HepG2 (cell line): ENCODE results near the gene BCL2. TPM values are rescaled to one million over a fixed set of nuclear protein-coding genes. Genes with fewer than 3 reads are reported as not detected.

Source experiments
- ATAC-seq: fragments of 200-7000 bp; cut with Tn5 transposase; 3 replicates; pipeline ENCODE4 v1.9.1; 2020; ENCODE audit warnings: mild to moderate bottlenecking, moderate library complexity
- BruUV-seq: library from RNA; stranded (reverse); fragments of 400-500 nt; replicated peaks from 2 replicates; lab custom pipeline; 2021; lab: Mats Ljungman, UMichigan
- CTCF ChIA-PET: fragments of 300-600 bp; formaldehyde crosslinking; extraction: SDS; loops from one replicate; lab custom pipeline; 2021; ENCODE audit warnings: low total read pairs, inconsistent platforms, low intra/inter-chr PET ratio; lab: Yijun Ruan, JAX
- POLR2A ChIA-PET: fragments of 350-600 bp; sonication (Branson Sonifier 250); formaldehyde crosslinking; loops from one replicate; lab custom pipeline; 2020; ENCODE audit warnings: antibody characterized with exemption, inconsistent platforms; lab: Yijun Ruan, JAX
- DNase-seq: peaks from one replicate; pipeline ENCODE4 v3.0.0-alpha.2; 2015; ENCODE audit warnings: low spot score
- FAIRE-seq: peaks from 3 replicates; lab custom pipeline; 2011; peaks lifted over from hg19 to GRCh38; lab: Jason Lieb, UNC
- H2AFZ ChIP-seq: one replicate; pipeline ENCODE4 v1.6.1; 2011; ENCODE audit warnings: low read length, inconsistent platforms
- H3K27ac ChIP-seq: fragments of 300-600 bp; 3 replicates; pipeline ENCODE4 v1.8.0; 2011; ENCODE audit warnings: mixed run types, mild to moderate bottlenecking, mixed read lengths, low read length, inconsistent platforms; ENCODE audit not compliant: insufficient read depth; ENCODE audit errors: extremely low read length
- H3K27me3 ChIP-seq, 2 experiments: fragments of 200-600 bp in 1 of 2; 2 replicates in 1 of 2; 3 replicates in 1 of 2; pipeline versions ENCODE4 v1.6.0 to v1.8.0; 2011; ENCODE audit warnings: low read length in 2 of 2, mild to moderate bottlenecking in 2 of 2, moderate library complexity in 2 of 2, inconsistent platforms in 1 of 2; ENCODE audit not compliant: insufficient read depth in 2 of 2, control insufficient read depth in 1 of 2
- H3K36me3 ChIP-seq, 2 experiments: fragments of 200-600 bp in 1 of 2; replicated peaks in 1 of 2; 2 replicates in 1 of 2; 3 replicates in 1 of 2; pipeline versions ENCODE4 v1.5.1 to v1.8.0; 2011; ENCODE audit warnings: low read length in 2 of 2, inconsistent platforms in 1 of 2; ENCODE audit not compliant: insufficient read depth in 2 of 2, control insufficient read depth in 1 of 2
- H3K4me1 ChIP-seq: 2 replicates; pipeline ENCODE4 v1.5.1; 2012; ENCODE audit warnings: low read length, inconsistent platforms; ENCODE audit not compliant: insufficient read depth
- H3K4me2 ChIP-seq: 2 replicates; pipeline ENCODE4 v1.6.0; 2011; ENCODE audit warnings: low read depth, low read length, inconsistent platforms
- H3K4me3 ChIP-seq, 3 experiments: fragments of 200-600 bp in 1 of 3; sonication (generic), shearing (Covaris generic) in 1 of 3; replicated peaks in 1 of 3; 2 replicates each; pipeline ENCODE4 v1.5.1; 2011 to 2016; ENCODE audit warnings: low read length in 3 of 3, inconsistent platforms in 2 of 3, low read depth in 2 of 3, mild to moderate bottlenecking in 2 of 3, control low read depth in 1 of 3, mixed read lengths in 1 of 3; ENCODE audit not compliant: insufficient read depth in 1 of 3
- H3K79me2 ChIP-seq: one replicate; pipeline ENCODE4 v1.6.1; 2011; ENCODE audit warnings: low read length, inconsistent platforms; ENCODE audit not compliant: insufficient read depth
- H3K9ac ChIP-seq: 2 replicates; pipeline ENCODE4 v1.6.0; 2011; ENCODE audit warnings: mild to moderate bottlenecking, low read depth, low read length, inconsistent platforms; ENCODE audit not compliant: insufficient read depth
- H3K9me3 ChIP-seq: 2 replicates; pipeline ENCODE4 v1.5.1; 2012; ENCODE audit warnings: mild to moderate bottlenecking, low read length
- H4K20me1 ChIP-seq: 2 replicates; pipeline ENCODE4 v1.6.0; 2011; ENCODE audit warnings: inconsistent platforms, mild to moderate bottlenecking, low read length, moderate library complexity; ENCODE audit not compliant: insufficient read depth
- ETV6 ChIP-seq: sonication (generic); formaldehyde crosslinking; conservative IDR thresholded peaks from 2 replicates; pipeline ENCODE4 v1.4.0; 2020; ENCODE audit warnings: missing genetic modification reagents
- HNRNPH1 ChIP-seq: fragments of 200-400 bp; formaldehyde crosslinking; optimal IDR thresholded peaks from 2 replicates; pipeline ENCODE3; 2017; ENCODE audit warnings: mild to moderate bottlenecking, low read depth, low read length
- KLF9 ChIP-seq: IDR thresholded peaks from 2 replicates; pipeline ENCODE4 v1.6.1; 2016; ENCODE audit warnings: low read depth
- PAWR ChIP-seq: sonication (generic); formaldehyde crosslinking; IDR thresholded peaks from 2 replicates; pipeline ENCODE4 v1.4.0; 2020; ENCODE audit warnings: missing genetic modification reagents, mild to moderate bottlenecking, borderline replicate concordance
- TGIF2 ChIP-seq: IDR thresholded peaks from 2 replicates; pipeline ENCODE4 v1.6.1; 2016; ENCODE audit warnings: control low read depth, missing compliant biosample characterization
- ZBTB21 ChIP-seq: sonication (generic); formaldehyde crosslinking; IDR thresholded peaks from 2 replicates; pipeline ENCODE4 v1.4.0; 2020; ENCODE audit warnings: missing genetic modification reagents
- ZNF256 ChIP-seq: sonication (generic); formaldehyde crosslinking; conservative IDR thresholded peaks from 2 replicates; pipeline ENCODE4 v1.4.0; 2020; ENCODE audit warnings: missing genetic modification reagents
- ZNF280D ChIP-seq: sonication (generic); formaldehyde crosslinking; IDR thresholded peaks from 2 replicates; pipeline ENCODE4 v1.5.1; 2020; ENCODE audit warnings: mild to moderate bottlenecking, missing genetic modification reagents
- ZNF281 ChIP-seq: sonication (generic); formaldehyde crosslinking; IDR thresholded peaks from 2 replicates; pipeline ENCODE4 v1.4.0; 2020; ENCODE audit warnings: missing genetic modification reagents, borderline replicate concordance
- ZNF530 ChIP-seq: sonication (generic); formaldehyde crosslinking; IDR thresholded peaks from 2 replicates; pipeline ENCODE4 v1.5.0; 2020; ENCODE audit warnings: low read depth, mild to moderate bottlenecking, missing genetic modification reagents
- WGBS: methylation state at CpG from one replicate; pipeline ENCODE4 v1.1.6; 2017; ENCODE audit warnings: low lambda C conversion rate; 5-methylcytosine and 5-hydroxymethylcytosine counted together
- in situ Hi-C: cut with HindIII; loops from 2 replicates; pipeline ENCODE4 v1.10.0; 2017; ENCODE audit warnings: low pct_unique_long_range_greater_than_20kb; ENCODE audit not compliant: extremely low pct_ligation_motif_present
- intact Hi-C: fragments of 100-400 bp; cut with micrococcal nuclease; formaldehyde crosslinking; loops from one replicate; pipeline ENCODE4 v1.10.0; 2022; ENCODE audit not compliant: unreplicated experiment
- polyA plus RNA-seq, 8 experiments: library from polyadenylated mRNA; depleted of rRNA in 3 of 8; stranded (reverse) in 7 of 8; unstranded in 1 of 8; fragments of >200 nt; fragmentation: Illumina TruSeq in 4 of 8; extraction: Trizol in 4 of 8; gene quantifications; 2 replicates each; pipeline versions ENCODE4 v1.2.1 to v1.2.3, GENCODE V29; 2011 to 2016; ENCODE audit warnings: low read depth in 4 of 8, missing spikeins in 1 of 8, mixed read lengths in 1 of 8; ENCODE audit not compliant: insufficient read depth in 1 of 8
- total RNA-seq, 5 experiments: library from RNA; depleted of rRNA; stranded (reverse); fragments of >200 nt; fragmentation: Illumina TruSeq; extraction: Trizol; gene quantifications; 2 replicates each; pipeline ENCODE4 v1.2.3, GENCODE V29; 2016; ENCODE audit warnings: low read depth in 1 of 5
- TF ChIP-seq, protein P1 (sequence below): sonication (generic); formaldehyde crosslinking; IDR thresholded peaks from 2 replicates; pipeline ENCODE4; 2020; ENCODE audit warnings: missing genetic modification reagents, mild to moderate bottlenecking, borderline replicate concordance
- TF ChIP-seq, protein P2 (sequence below): sonication (generic); formaldehyde crosslinking; IDR thresholded peaks from 2 replicates; pipeline ENCODE4 v1.4.0; 2020; ENCODE audit warnings: missing genetic modification reagents

BCL2 gene
- total and polyA plus RNA-seq, 2 of the 13 experiments (the other 11 are each of a cell fraction or from before 2014, with no cell fraction given): 0.07 to 0.53 TPM

- no peak overlapping the region for H2AFZ ChIP-seq
- no peaks in the 10 kb centered on the region for H3K36me3 ChIP-seq
- ChIA-PET POLR2A (no interaction called here), CTCF (no interaction called here)
- ATAC-seq (no peak), FAIRE-seq (no peak), DNase-seq (no peak)
- H3K9ac ChIP-seq: no peak overlapping the region
- no peak overlapping the region for H3K4me3 ChIP-seq
- peaks cover 3 to 4% of the 10 kb centered on the region in 2 experiments; a peak in 2 of 5 replicates for H3K27me3 ChIP-seq
- no peaks in the 10 kb centered on the region for H3K9me3 ChIP-seq
- BruUV-seq: no TSS peak
- no peak overlapping the region for H3K4me2 ChIP-seq
- no peak overlapping the region for H3K27ac ChIP-seq
- no peaks in the 10 kb centered on the region for H4K20me1 ChIP-seq
- no peaks in the 10 kb centered on the region for H3K79me2 ChIP-seq
- in situ Hi-C loops: no loop called here
- 7% methylated on average over 4 of the region's 4 CpGs for WGBS
- H3K4me1 ChIP-seq: no peaks in the 10 kb centered on the region
- intact Hi-C loops: no loop called here
- TF ChIP-seq ZNF256 (CRISPR knock-in tag) (no peak), ZBTB21 (CRISPR knock-in tag) (no peak), ZNF530 (CRISPR knock-in tag) (no peak), ZNF281 (CRISPR knock-in tag) (no peak), PAWR (CRISPR knock-in tag) (no peak), ZNF280D (CRISPR knock-in tag) (no peak), TGIF2 (no peak), ETV6 (CRISPR knock-in tag) (no peak), KLF9 (CRISPR knock-in tag) (no peak), HNRNPH1 (no peak)
- TF ChIP-seq, protein P1, sequence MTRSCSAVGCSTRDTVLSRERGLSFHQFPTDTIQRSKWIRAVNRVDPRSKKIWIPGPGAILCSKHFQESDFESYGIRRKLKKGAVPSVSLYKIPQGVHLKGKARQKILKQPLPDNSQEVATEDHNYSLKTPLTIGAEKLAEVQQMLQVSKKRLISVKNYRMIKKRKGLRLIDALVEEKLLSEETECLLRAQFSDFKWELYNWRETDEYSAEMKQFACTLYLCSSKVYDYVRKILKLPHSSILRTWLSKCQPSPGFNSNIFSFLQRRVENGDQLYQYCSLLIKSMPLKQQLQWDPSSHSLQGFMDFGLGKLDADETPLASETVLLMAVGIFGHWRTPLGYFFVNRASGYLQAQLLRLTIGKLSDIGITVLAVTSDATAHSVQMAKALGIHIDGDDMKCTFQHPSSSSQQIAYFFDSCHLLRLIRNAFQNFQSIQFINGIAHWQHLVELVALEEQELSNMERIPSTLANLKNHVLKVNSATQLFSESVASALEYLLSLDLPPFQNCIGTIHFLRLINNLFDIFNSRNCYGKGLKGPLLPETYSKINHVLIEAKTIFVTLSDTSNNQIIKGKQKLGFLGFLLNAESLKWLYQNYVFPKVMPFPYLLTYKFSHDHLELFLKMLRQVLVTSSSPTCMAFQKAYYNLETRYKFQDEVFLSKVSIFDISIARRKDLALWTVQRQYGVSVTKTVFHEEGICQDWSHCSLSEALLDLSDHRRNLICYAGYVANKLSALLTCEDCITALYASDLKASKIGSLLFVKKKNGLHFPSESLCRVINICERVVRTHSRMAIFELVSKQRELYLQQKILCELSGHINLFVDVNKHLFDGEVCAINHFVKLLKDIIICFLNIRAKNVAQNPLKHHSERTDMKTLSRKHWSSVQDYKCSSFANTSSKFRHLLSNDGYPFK (CRISPR knock-in tag): no peak
- TF ChIP-seq, protein P2, sequence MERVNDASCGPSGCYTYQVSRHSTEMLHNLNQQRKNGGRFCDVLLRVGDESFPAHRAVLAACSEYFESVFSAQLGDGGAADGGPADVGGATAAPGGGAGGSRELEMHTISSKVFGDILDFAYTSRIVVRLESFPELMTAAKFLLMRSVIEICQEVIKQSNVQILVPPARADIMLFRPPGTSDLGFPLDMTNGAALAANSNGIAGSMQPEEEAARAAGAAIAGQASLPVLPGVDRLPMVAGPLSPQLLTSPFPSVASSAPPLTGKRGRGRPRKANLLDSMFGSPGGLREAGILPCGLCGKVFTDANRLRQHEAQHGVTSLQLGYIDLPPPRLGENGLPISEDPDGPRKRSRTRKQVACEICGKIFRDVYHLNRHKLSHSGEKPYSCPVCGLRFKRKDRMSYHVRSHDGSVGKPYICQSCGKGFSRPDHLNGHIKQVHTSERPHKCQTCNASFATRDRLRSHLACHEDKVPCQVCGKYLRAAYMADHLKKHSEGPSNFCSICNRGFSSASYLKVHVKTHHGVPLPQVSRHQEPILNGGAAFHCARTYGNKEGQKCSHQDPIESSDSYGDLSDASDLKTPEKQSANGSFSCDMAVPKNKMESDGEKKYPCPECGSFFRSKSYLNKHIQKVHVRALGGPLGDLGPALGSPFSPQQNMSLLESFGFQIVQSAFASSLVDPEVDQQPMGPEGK (CRISPR knock-in tag): no peak
Measured at GRCh38 chr18:63109802-63110201, 209.8 kb downstream of the BCL2 start.
